ENCODE data around the gene PTPN1.

Gene PTPN1

GRCh38 chr20:50509923-50510705 is at the start of gene PTPN1:
PTPN1 (plus strand) TSS chr20:50510383; CDS start chr20:50510528, 145 bp downstream.
- peak within 1 kb of the TSS; percentile 98 for H3K4me3 ChIP-seq (ENCODE audit: low read depth, low read length)
- H3K36me3 ChIP-seq (replicated peaks): no peaks in the 10 kb centered on the region
- H3K27ac ChIP-seq: peak within 1 kb of the TSS; percentile 66
- DNase-seq: peak; percentile 98
- peak; percentile 42 for TF ChIP-seq CTCF (IDR thresholded peaks at IDR 0.05; ENCODE audit: low read depth, low read length, missing control alignments)
- H3K27me3 ChIP-seq (replicated peaks): no peaks in the 10 kb centered on the region
- in situ Hi-C loops (cut with HindIII; ENCODE audit: low pct_ligation_motif_present, low sequenced_read_pairs): no loop called here

GRCh38 chr20:50460608-50461267 is 49.4 kb upstream of the PTPN1 start:
- in situ Hi-C loops (cut with HindIII; ENCODE audit: low pct_ligation_motif_present, low sequenced_read_pairs): no loop called here
- Histone ChIP-seq H3K4me3 (ENCODE audit: low read depth, low read length) (no peak overlapping the region), H3K27ac (no peak overlapping the region), H3K27me3 (replicated peaks) (no peaks in the 10 kb centered on the region), H3K36me3 (replicated peaks) (no peaks in the 10 kb centered on the region)
- peak; percentile 83 for DNase-seq
- peak; percentile 96 for TF ChIP-seq CTCF (IDR thresholded peaks at IDR 0.05; ENCODE audit: low read depth, low read length, missing control alignments)

GRCh38 chr20:50462093-50462690 is 48.0 kb upstream of the PTPN1 start:
- in situ Hi-C loops (cut with HindIII; ENCODE audit: low pct_ligation_motif_present, low sequenced_read_pairs): no loop called here
- no peak overlapping the region for H3K27ac ChIP-seq
- H3K27me3 ChIP-seq (replicated peaks): no peaks in the 10 kb centered on the region
- no peak overlapping the region for H3K4me3 ChIP-seq (ENCODE audit: low read depth, low read length)
- H3K36me3 ChIP-seq (replicated peaks): no peaks in the 10 kb centered on the region
- DNase-seq: no peak
- no peak for TF ChIP-seq CTCF (IDR thresholded peaks at IDR 0.05; ENCODE audit: low read depth, low read length, missing control alignments)

- in situ Hi-C loops (cut with HindIII; ENCODE audit: low pct_ligation_motif_present, low sequenced_read_pairs): no loop called here
- peak; percentile 44 for DNase-seq
- H3K27me3 ChIP-seq (replicated peaks): no peaks in the 10 kb centered on the region
- H3K27ac ChIP-seq: no peak overlapping the region
- peak; percentile 76 for TF ChIP-seq CTCF (IDR thresholded peaks at IDR 0.05; ENCODE audit: low read depth, low read length, missing control alignments)
- H3K36me3 ChIP-seq (replicated peaks): no peaks in the 10 kb centered on the region
- no peak overlapping the region for H3K4me3 ChIP-seq (ENCODE audit: low read depth, low read length)
Observed at GRCh38 chr20:50464026-50464724, 46.0 kb upstream of the PTPN1 start.

- H3K4me3 ChIP-seq (ENCODE audit: low read depth, low read length): no peak overlapping the region
- H3K36me3 ChIP-seq (replicated peaks): no peaks in the 10 kb centered on the region
- H3K27ac ChIP-seq: no peak overlapping the region
- DNase-seq: no peak
- no peaks in the 10 kb centered on the region for H3K27me3 ChIP-seq (replicated peaks)
- in situ Hi-C loops (cut with HindIII; ENCODE audit: low pct_ligation_motif_present, low sequenced_read_pairs): no loop called here
- TF ChIP-seq CTCF (IDR thresholded peaks at IDR 0.05; ENCODE audit: low read depth, low read length, missing control alignments): no peak
Observed at GRCh38 chr20:50464725-50465650, 45.2 kb upstream of the PTPN1 start.

All from brain microvascular endothelial cell (primary cell).